Heart left ventricle (tissue), 13 donors: ENCODE results near the gene CTDP1.

Experiments
- CTCF ChIP-seq, 12 donors: fragments of 200-600 bp; sonication (generic) in 4 of 12; IDR thresholded peaks; one replicate each; pipeline versions ENCODE4 v1.5.0 to v1.8.0; 2018 to 2022; ENCODE audit warnings: antibody characterized with exemption in 12 of 12, mild to moderate bottlenecking in 5 of 12
- POLR2A ChIP-seq, 2 donors: fragments of 450-650 bp; IDR thresholded peaks; one replicate each; pipeline ENCODE4 v1.6.1; 2017; ENCODE audit warnings: antibody characterized with exemption in 2 of 2, mild to moderate bottlenecking in 2 of 2, moderate library complexity in 2 of 2
- donor health status: ischemic (EF 13 %, LVEDD 7.1; RV severe dilation, severe dysfunction).
- donor health status: DM: no; HTN: yes; CAD: no.
- donor health status: DM: no; HTN: no; CAD: no.
- donor health status: ischemic (EF 25% LVEDD 6.9; RV normal size, moderate dysfunction).
- donor health status: ischemic (EF 25% LVEDD 5.7; RV mildly dilated, moderate dysfunction).
- donor health status: ischemic (EF 35%, LVEDD 5.7; RV mildly dilated, moderate dysfunction).
- donor health status: nonischemic (EF 11% LVEDD 7.7; RV severe dilation, severe dysfunction).
- donor health status: DM: yes; HTN: yes; CAD: no.
- donor health status: PGD.
- donor health status: ischemic (EF 29% LVEDD 5.4; RV normal size, mild dysfunction).
- donor health status: nonischemic (EF 23%, LVEDD 6.1; RV moderate dilation, normal function).

DNA sequence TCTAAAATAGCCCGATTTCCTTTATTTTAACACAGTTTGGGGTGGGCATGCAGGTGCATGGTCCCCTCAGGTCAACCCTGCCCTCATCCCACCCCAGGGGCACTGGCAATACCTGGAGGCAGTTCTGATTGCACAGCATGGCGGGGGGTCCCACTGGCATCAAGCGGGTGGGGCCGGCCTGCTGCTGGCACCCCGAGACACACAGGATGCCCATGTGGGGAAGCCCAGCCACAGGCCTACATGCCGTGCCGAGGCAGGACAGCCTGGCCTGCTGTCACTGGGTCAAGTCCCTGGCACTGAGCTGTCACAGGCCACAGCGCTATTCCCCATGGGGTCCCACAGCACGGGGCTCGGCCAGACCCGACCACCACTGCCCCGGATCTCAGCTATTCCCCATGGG, 106.2 kb downstream of the CTDP1 start:
- no peak for TF ChIP-seq CTCF (IDR thresholded peaks at IDR 0.05)
- no peak for TF ChIP-seq POLR2A (IDR thresholded peaks at IDR 0.05)
